ENCODE data around the gene LIN28B.
A peak's percentile ranks its signal among the peaks of the same experiment; 100 is the strongest.
"Not testable (repeated sequence)": the region's sequence is repeated elsewhere in the genome, so short reads cannot be mapped to it uniquely, and the experiment has no call there.

The LIN28B gene

GRCh38 chr6:105072798-105073199 is 115.9 kb downstream of the LIN28B start:
- no peak for DNase-seq

GRCh38 chr6:105075210-105075609 is 118.3 kb downstream of the LIN28B start:
- DNase-seq: no peak

- not testable (repeated sequence) for DNase-seq
These were observed 119.5 kb downstream of the LIN28B start for GRCh38 chr6:105076418-105076817.

- peak in 1 of 5 donors; percentile 9 for DNase-seq
These were observed 120.9 kb downstream of the LIN28B start for GRCh38 chr6:105077596-105078385.

GRCh38 chr6:105078386-105078708 is 121.4 kb downstream of the LIN28B start:
- DNase-seq: no peak

- no peak for DNase-seq
These were observed 123.4 kb downstream of the LIN28B start for GRCh38 chr6:105080279-105080678.

- DNase-seq: not testable (repeated sequence)
These were observed 124.8 kb downstream of the LIN28B start for GRCh38 chr6:105081662-105082061.

- peak in 2 of 5 donors; percentile 15 to 50 for DNase-seq
These were observed 130.8 kb downstream of the LIN28B start for GRCh38 chr6:105087571-105088211.

- DNase-seq: no peak
These were observed 134.4 kb downstream of the LIN28B start for GRCh38 chr6:105091140-105091829.

GRCh38 chr6:105094133-105094640 is 137.3 kb downstream of the LIN28B start:
- no peak for DNase-seq

- DNase-seq: no peak
These were observed 138.2 kb downstream of the LIN28B start for GRCh38 chr6:105095139-105095538.

GRCh38 chr6:105097288-105097687 is 140.4 kb downstream of the LIN28B start:
- no peak for DNase-seq

- DNase-seq: no peak
These were observed 142.5 kb downstream of the LIN28B start for GRCh38 chr6:105099371-105099770.

GRCh38 chr6:105102186-105102585 is 145.3 kb downstream of the LIN28B start:
- DNase-seq: no peak

- no peak for DNase-seq
These were observed 148.2 kb downstream of the LIN28B start for GRCh38 chr6:105105094-105105493.

- DNase-seq: no peak
These were observed 149.4 kb downstream of the LIN28B start for GRCh38 chr6:105106260-105106659.

- DNase-seq: no peak
These were observed 150.3 kb downstream of the LIN28B start for GRCh38 chr6:105107207-105107606.

- DNase-seq: no peak
These were observed 151.8 kb downstream of the LIN28B start for GRCh38 chr6:105108631-105109262.

- DNase-seq: no peak
These were observed 153.3 kb downstream of the LIN28B start for GRCh38 chr6:105109955-105110895.

- no peak for DNase-seq
These were observed 154.2 kb downstream of the LIN28B start for GRCh38 chr6:105111105-105111504.

GRCh38 chr6:105111871-105112270 is 155.0 kb downstream of the LIN28B start:
- DNase-seq: no peak

- no peak for DNase-seq
These were observed 155.7 kb downstream of the LIN28B start for GRCh38 chr6:105112577-105112976.
